Muscle layer of duodenum (tissue), 2 donors: ENCODE measurements around the gene PCK1.
A peak's percentile ranks its signal among the peaks of the same experiment; 100 is the strongest.

Experiments used
- H3K27ac ChIP-seq: one replicate; pipeline ENCODE4 v1.7.0; 2013; ENCODE audit warnings: mild to moderate bottlenecking, low read length
- H3K27me3 ChIP-seq: one replicate; pipeline ENCODE4 v1.7.0; 2013; ENCODE audit warnings: low read depth, mild to moderate bottlenecking, control low read depth, low read length
- H3K36me3 ChIP-seq, 2 donors: one replicate each; pipeline ENCODE4 v1.7.0; 2013; ENCODE audit warnings: low read length in 2 of 2, control low read depth in 1 of 2, mild to moderate bottlenecking in 1 of 2; ENCODE audit not compliant: insufficient read depth in 2 of 2, control insufficient read depth in 1 of 2
- H3K4me1 ChIP-seq, 2 donors: one replicate each; pipeline ENCODE4 v1.7.0; 2013; ENCODE audit warnings: low read length in 2 of 2, mild to moderate bottlenecking in 2 of 2, control low read depth in 1 of 2, moderate library complexity in 1 of 2; ENCODE audit not compliant: insufficient read depth in 2 of 2, control insufficient read depth in 1 of 2
- H3K4me3 ChIP-seq, 2 donors: one replicate each; pipeline ENCODE4 v1.7.0; 2013; ENCODE audit warnings: low read length in 2 of 2, low read depth in 1 of 2, mild to moderate bottlenecking in 1 of 2
- H3K9me3 ChIP-seq, 2 donors: one replicate each; pipeline ENCODE4 v1.7.0; 2013; ENCODE audit warnings: low read length in 2 of 2, control low read depth in 1 of 2, mild to moderate bottlenecking in 1 of 2; ENCODE audit not compliant: control insufficient read depth in 1 of 2
- donor health status: healthy.

Gene PCK1

DNA sequence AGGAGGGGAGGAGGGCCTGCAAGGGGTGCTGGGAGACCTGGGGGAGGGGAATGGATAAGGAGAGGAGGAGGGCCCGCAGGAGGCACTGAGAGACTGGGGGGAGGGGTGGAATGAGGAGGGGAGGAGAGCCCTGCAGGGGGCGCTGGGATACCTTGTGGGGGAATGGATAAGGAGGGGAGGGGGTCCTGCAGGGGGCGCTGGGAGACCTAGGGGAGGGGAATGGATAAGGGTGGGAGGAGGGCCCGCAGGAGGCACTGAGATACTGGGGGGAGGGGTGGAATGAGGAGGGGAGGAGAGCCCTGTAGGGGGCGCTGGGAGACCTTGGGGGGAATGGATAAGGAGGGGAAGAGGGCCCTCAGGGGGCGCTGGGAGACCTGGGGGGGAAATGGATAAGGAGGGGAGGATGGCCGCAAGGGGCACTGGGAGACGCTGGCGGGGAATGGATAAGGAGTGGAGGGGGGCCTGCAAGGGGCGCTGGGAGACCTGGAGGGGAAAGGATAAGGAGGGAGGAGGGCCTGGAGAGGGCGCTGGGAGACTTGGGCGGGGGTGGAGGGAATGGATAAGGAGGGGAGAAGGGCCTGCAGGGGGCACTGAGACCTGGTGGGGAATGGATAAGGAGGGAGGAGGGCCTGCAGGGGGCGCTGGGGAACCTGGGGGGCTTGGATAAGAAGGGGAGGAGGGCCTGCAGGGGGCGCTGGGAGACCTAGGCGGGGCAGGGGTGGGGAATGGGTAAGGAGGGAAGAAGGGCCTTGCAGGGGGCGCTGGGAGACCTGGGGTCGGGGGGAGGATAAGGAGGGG is 34.6 kb upstream of the PCK1 start:
- no peaks in the 10 kb centered on the region for H3K27me3 ChIP-seq
- H3K36me3 ChIP-seq: no peaks in the 10 kb centered on the region
- H3K9me3 ChIP-seq: no peaks in the 10 kb centered on the region
- no peak overlapping the region for H3K4me3 ChIP-seq
- H3K27ac ChIP-seq: no peak overlapping the region
- H3K4me1 ChIP-seq: no peaks in the 10 kb centered on the region

DNA sequence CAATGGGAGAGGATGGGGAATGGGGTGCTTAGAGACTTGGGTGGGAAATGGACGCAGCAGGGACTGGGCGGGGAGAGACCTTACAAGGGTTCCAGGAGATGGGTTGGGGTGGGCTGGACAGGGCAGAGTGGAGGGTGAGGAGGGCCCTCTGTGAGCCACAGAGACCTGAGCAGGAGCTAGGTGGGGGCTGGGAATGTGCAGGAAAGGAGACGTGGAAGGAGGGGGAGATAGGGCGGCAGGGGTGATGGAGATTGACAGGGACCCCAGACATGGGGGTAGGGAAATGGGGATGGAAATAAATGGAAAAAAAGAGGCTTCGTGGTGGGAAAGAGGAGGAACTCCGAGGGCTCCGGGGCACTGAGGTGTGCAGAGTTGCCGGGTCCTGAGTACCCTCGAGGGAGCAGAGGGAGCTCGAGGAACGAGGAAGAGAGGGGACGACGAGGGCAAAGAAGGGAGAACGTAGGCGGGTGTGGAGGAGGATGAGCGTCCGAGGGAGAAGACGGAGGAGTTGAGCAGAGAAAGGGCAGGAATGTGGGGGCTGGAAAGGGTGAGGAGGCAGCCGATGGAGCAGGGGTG is 33.9 kb upstream of the PCK1 start:
- Histone ChIP-seq H3K4me1 (no peaks in the 10 kb centered on the region), H3K4me3 (no peak overlapping the region), H3K27ac (no peak overlapping the region), H3K9me3 (no peaks in the 10 kb centered on the region), H3K27me3 (no peaks in the 10 kb centered on the region), H3K36me3 (no peaks in the 10 kb centered on the region)

DNA sequence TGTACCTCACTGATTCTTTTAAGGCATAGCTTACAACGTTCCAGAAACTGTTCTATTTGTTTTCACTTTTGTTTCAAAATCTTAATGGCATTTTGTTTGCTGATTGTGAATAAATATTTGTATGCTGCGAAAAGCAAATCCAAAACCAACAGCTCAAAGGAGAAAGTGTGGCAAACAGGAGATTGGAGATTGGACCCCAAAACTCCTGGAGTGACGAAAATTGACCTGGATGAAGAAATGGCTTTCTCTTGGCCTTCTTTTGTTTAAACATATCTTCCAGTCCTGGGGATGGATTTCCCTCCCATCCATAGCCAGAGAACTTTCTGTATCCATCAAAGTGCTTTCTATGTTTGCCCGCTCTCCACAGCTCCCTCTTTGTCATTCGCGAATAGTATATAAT is 33.2 kb upstream of the PCK1 start:
- Histone ChIP-seq H3K27ac (no peak overlapping the region), H3K4me1 (peaks cover 0 to 3% of the 10 kb centered on the region in 2 donors), H3K9me3 (no peaks in the 10 kb centered on the region), H3K4me3 (no peak overlapping the region), H3K36me3 (no peaks in the 10 kb centered on the region), H3K27me3 (no peaks in the 10 kb centered on the region)

DNA sequence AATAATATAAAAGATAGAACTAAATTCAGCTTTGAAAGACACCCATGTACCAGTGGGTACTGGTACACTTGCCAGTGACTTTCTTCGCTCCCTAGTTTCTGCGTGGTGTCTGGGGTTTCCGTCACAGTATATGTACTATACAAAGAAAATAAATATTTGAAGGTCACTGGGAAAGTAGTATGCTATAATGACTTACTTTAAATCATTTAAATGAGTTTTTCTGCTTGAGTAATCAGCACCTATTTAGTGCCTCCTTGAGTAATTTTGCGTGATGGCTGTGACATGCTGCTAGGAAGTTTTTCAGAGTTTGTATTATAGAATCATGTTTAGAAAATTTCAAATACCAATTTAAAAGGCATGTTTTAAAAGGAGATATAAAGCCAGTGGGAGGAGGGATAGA is 32.8 kb upstream of the PCK1 start:
- Histone ChIP-seq H3K27me3 (no peaks in the 10 kb centered on the region), H3K27ac (no peak overlapping the region), H3K36me3 (no peaks in the 10 kb centered on the region), H3K4me3 (no peak overlapping the region), H3K9me3 (no peaks in the 10 kb centered on the region), H3K4me1 (peaks cover 0 to 3% of the 10 kb centered on the region in 2 donors)

DNA sequence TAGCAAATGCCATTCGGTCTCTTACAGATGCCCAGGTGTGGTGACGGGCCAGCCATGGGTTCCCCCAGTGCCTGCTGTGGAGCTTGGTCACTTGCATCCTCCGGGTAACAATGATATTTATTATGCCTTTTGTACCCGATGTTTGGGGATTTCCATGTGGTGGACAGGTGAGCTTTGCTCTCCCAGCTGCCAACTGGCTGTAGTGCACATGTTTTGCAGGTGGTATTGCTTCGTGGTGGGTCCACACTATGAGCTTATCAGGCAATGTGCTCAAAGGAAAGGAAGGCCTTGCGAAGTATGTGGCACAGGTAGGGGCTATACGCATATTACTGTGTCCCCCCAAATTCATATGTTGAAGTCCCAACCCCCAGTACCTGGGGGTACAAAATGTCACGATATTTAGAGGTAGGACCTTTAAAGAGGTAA is 31.7 kb upstream of the PCK1 start:
- Histone ChIP-seq H3K27me3 (no peaks in the 10 kb centered on the region), H3K36me3 (no peaks in the 10 kb centered on the region), H3K4me3 (no peak overlapping the region), H3K4me1 (peaks cover 0 to 3% of the 10 kb centered on the region in 2 donors), H3K9me3 (no peaks in the 10 kb centered on the region), H3K27ac (no peak overlapping the region)

DNA sequence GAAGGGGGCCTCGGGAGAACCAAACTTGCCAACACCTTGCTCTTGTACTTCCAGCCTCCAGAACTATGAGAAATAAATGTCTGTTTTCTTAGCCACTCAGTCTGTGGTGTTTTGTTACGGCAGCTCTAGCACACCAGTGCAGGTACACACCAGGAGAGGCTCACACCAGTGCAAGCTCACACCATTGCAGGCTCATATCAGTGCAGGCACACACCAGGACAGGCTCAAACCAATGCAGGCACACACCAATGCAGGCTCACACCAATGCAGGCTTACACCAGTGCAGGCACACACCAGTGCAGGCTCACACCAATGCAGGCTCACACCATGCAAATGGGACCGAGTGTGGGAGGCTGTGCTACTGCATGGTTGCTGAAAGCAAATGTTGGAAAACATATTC is 31.1 kb upstream of the PCK1 start:
- Histone ChIP-seq H3K27ac (no peak overlapping the region), H3K4me1 (peaks cover 0 to 3% of the 10 kb centered on the region in 2 donors), H3K36me3 (no peaks in the 10 kb centered on the region), H3K4me3 (no peak overlapping the region), H3K27me3 (no peaks in the 10 kb centered on the region), H3K9me3 (no peaks in the 10 kb centered on the region)

DNA sequence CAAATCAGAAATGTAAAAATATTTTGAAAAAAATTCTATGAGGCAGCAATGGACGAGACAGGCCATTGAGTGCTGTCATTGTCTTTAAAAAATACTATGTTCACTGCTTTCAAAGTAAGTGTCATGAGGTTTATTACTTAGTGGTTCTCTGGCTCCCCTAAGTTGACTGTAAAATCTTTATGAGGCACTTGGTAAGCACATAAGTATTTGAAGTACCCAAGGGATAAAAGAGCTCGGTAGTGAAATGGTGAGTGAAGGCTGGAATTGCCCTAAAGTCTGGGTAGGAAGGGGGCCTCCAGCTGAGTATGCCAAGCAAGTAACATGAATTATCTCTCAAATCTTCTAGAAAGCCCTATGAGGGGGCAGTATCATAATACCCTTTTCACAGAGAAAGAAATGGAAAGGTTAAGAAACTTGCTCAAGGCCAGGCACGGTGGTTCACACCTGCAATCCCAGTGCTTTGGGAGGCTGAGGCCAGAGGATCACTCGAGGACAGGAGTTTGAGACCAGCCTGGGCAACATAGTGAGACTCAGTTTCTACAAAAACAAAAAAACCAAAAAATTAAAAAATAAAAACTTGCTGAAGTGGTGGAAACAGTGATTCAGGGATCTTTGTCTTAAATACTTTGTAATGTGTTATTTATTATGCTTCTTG is 30.5 kb upstream of the PCK1 start:
- H3K36me3 ChIP-seq: no peaks in the 10 kb centered on the region
- no peaks in the 10 kb centered on the region for H3K27me3 ChIP-seq
- no peaks in the 10 kb centered on the region for H3K9me3 ChIP-seq
- no peak overlapping the region for H3K4me3 ChIP-seq
- peaks cover 0 to 3% of the 10 kb centered on the region in 2 donors for H3K4me1 ChIP-seq
- no peak overlapping the region for H3K27ac ChIP-seq

DNA sequence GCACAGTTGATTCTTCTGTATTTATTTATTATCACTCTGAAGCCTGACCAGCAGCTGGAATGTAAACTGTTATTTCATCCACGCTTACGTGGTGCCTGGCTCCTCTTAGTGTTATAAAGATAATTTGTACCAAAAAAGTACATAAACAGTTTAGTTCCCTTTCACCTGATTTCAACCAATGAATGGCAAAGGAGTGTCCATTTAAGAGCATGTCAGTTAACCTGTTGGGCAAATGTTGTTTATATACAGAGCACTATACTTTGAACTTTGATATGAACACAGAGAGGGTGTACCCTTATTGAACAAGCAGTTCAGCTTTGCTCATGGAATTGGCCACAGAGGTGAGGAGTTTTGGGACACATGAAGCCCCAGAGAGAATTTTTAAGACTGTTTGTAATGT is 28.8 kb upstream of the PCK1 start:
- H3K9me3 ChIP-seq: peaks cover 0 to 5% of the 10 kb centered on the region in 2 donors
- peak overlapping the region; percentile 68 for H3K27ac ChIP-seq
- H3K36me3 ChIP-seq: no peaks in the 10 kb centered on the region
- no peaks in the 10 kb centered on the region for H3K27me3 ChIP-seq
- no peak overlapping the region for H3K4me3 ChIP-seq
- H3K4me1 ChIP-seq: peaks cover 0 to 3% of the 10 kb centered on the region in 2 donors

DNA sequence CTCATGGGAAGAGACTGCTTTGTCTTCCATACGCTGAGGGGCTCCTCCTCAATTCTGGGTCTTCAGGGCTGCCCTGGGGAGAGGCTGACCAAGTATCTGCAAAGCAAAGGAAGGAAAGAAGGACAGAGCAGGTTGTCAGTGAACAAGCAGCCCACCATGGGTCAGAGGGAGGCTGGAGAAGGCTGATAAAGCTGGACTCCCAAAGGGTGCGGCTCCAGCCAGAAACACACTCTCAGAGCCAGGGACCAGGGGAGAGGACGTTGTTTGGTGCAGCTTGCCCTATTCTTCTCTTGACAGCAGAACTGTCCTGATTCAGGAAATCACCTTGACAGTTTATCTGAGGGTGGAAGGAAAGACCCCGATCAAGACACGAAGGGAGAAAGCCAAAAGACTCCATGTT is 25.6 kb upstream of the PCK1 start:
- Histone ChIP-seq H3K27me3 (no peaks in the 10 kb centered on the region), H3K4me1 (peaks cover 0 to 3% of the 10 kb centered on the region in 2 donors), H3K9me3 (peaks cover 0 to 6% of the 10 kb centered on the region in 2 donors), H3K36me3 (no peaks in the 10 kb centered on the region), H3K27ac (no peak overlapping the region), H3K4me3 (no peak overlapping the region)

DNA sequence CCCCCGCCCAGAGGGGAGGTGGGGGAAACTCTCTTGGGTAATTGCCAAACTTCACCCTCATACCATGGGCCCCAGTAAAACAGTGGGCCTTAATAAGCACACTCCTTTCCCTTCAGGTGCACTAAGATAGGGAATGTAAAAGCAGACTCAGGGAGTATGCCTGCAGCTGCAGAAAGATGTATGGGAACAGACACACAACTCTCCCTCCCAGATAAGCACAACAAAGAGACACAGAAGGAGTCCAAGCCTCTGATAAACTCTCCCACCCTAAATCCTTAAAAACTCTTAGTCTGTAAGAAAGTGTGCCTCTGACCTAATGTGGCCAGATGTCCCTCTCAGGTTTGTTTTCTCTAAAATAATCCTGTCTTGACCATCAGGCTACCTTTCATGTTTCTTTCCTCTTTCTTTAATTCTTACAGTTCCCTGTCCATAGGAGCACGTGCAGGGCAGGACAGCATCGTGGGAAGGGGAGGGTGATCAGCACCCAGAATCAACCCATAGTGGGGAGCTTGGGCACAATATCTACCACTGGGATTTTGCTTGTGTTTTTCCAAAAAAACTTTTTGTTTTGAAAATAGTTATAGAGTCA is 24.7 kb upstream of the PCK1 start:
- H3K4me1 ChIP-seq: peaks cover 0 to 3% of the 10 kb centered on the region in 2 donors
- H3K9me3 ChIP-seq: peaks cover 0 to 6% of the 10 kb centered on the region in 2 donors
- peak overlapping the region; percentile 53 for H3K27ac ChIP-seq
- H3K36me3 ChIP-seq: no peaks in the 10 kb centered on the region
- no peak overlapping the region for H3K4me3 ChIP-seq
- no peaks in the 10 kb centered on the region for H3K27me3 ChIP-seq
